GM12872 (cell line): ENCODE results near the gene YWHAG.

ENCODE experiments used
- CTCF ChIP-seq: IDR thresholded peaks from 3 replicates; pipeline ENCODE4 v1.5.1; 2011; ENCODE audit warnings: low read depth, mild to moderate bottlenecking, low read length, moderate library complexity; ENCODE audit not compliant: insufficient read depth

YWHAG gene

GRCh38 chr7:76325092-76325491, 33.7 kb downstream of the YWHAG start:
- no peak for TF ChIP-seq CTCF

GRCh38 chr7:76318488-76319353, 40.1 kb downstream of the YWHAG start:
- peak; percentile 45; the same call in 2 of the 3 replicates for TF ChIP-seq CTCF

DNA sequence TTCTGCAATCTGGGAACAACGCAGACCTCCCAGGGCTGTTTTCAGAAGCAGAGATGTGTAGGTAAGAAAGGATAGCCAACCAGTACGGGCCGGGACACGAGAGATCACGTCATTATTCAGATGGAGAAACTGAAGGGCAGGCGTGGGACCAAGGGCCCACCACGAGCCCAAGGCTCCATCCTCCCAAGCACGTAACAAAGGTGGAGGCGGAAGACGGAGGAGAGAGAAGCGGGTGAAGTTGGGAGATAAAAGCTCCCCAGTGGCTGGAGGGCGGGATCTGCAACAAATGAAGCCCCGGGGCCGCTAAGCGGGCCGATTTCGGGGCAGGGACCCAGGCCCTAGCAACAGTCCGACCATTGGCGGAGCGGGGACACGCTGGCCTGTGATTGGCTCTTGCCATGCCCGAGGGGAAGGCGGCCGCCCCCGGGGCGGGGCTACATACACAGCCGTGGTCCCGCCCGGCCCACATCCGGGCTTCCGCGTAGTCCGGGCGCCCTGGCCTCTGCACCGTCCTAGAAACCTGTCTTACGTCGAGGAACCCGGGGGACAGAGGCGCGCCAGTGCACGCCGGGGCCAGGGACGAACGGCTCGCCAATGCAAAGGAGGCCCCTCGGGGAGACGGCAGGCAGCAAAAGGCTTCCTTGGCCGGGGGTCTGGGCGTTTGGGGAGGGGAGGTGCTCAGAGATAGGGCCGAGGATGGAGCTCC, 40.9 kb downstream of the YWHAG start:
- no peak for TF ChIP-seq CTCF

GRCh38 chr7:76316984-76317781, 41.6 kb downstream of the YWHAG start:
- no peak for TF ChIP-seq CTCF

GRCh38 chr7:76315364-76315763, 43.4 kb downstream of the YWHAG start:
- peak; percentile 25; the same call in 1 of the 3 replicates for TF ChIP-seq CTCF

DNA sequence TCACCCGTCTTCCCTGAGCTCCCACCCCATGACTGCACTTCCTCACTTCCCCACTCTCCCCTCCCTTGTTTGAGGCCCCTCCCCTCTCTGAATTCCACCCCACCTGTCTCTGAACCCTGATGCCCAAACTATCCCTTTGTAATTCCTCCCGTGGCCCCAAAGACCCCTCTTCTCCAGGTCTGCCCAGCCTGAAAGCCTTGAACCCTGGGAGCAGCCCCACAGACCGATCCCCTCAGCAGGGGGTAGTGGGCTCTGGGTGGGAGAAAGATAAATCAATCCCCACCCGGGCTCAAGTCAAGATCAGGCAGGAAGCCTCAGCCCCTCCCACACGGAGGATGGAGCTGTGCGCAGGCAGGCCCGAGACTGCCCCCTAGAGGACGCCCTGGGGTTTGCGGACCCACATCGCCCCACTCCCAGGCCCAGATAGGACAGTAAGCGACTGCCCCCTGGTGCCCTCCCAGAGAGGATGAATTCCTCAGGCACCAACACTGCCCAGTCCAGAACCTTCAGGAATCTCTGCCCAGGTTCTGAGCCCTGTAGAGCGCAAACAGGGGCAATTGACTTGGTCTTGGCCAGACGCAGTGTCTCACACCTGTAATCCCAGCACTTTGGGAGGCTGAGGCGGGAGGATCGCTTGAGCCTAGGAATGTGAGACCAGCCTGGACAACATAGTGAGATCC, 44.6 kb downstream of the YWHAG start:
- TF ChIP-seq CTCF: peak; percentile 99
